Breast epithelium (tissue), 4 donors: ENCODE data around the gene GPX5. TPM values are rescaled to one million over a fixed set of nuclear protein-coding genes. Genes with fewer than 3 reads are reported as not detected.

Experiments
- DNase-seq, 2 donors: peaks; one replicate each; pipeline ENCODE4 v3.0.0-alpha.2; 2019; ENCODE audit warnings: low spot score in 2 of 2
- H3K27ac ChIP-seq, 2 donors: fragments of 200-600 bp; sonication (generic) in 1 of 2; one replicate each; pipeline ENCODE4 v1.5.1; 2016 to 2019; ENCODE audit warnings: mild to moderate bottlenecking in 1 of 2
- H3K27me3 ChIP-seq, 2 donors: fragments of 200-600 bp; sonication (generic) in 1 of 2; one replicate each; pipeline versions ENCODE4 v1.5.1 to v1.6.0; 2017 to 2019; ENCODE audit warnings: control low read depth in 1 of 2, mild to moderate bottlenecking in 1 of 2
- H3K36me3 ChIP-seq: fragments of 200-600 bp; one replicate; pipeline ENCODE4 v1.5.1; 2019
- H3K4me1 ChIP-seq, 2 donors: fragments of 200-600 bp; sonication (generic); one replicate each; pipeline ENCODE4 v1.5.1; 2016 to 2019; ENCODE audit warnings: control low read depth in 1 of 2
- H3K4me3 ChIP-seq, 3 donors: fragments of 200-600 bp; sonication (generic); 1 replicate in 2 of 3; 2 replicates in 1 of 3; pipeline ENCODE4 v1.5.1; 2016 to 2019; ENCODE audit warnings: mild to moderate bottlenecking in 3 of 3, moderate library complexity in 2 of 3
- H3K9me3 ChIP-seq, 2 donors: fragments of 200-600 bp; sonication (generic) in 1 of 2; one replicate each; pipeline ENCODE4 v1.5.1; 2016 to 2019; ENCODE audit warnings: control low read depth in 1 of 2
- CTCF ChIP-seq, 3 donors: fragments of 450-650 bp; IDR thresholded peaks; one replicate each; pipeline ENCODE4 v1.5.1; 2016 to 2017; ENCODE audit warnings: antibody characterized with exemption in 3 of 3, mild to moderate bottlenecking in 3 of 3, moderate library complexity in 3 of 3
- POLR2A ChIP-seq: fragments of 450-650 bp; IDR thresholded peaks from one replicate; pipeline ENCODE4 v1.6.1; 2016; ENCODE audit warnings: antibody characterized with exemption, mild to moderate bottlenecking, moderate library complexity
- POLR2AphosphoS5 ChIP-seq, 3 donors: sonication (generic); formaldehyde crosslinking; IDR thresholded peaks; one replicate each; pipeline ENCODE4 v1.6.1; 2017; ENCODE audit warnings: antibody characterized with exemption in 3 of 3
- intact Hi-C: fragments of 100-400 bp; cut with DNase I; formaldehyde crosslinking; loops from one replicate; pipeline ENCODE4 v1.15.1; 2023; ENCODE audit warnings: low total_unique reads
- total RNA-seq, 3 donors: library from RNA; depleted of rRNA; stranded (reverse); fragments of >200 nt; gene quantifications; one replicate each; pipeline ENCODE4 v1.1.0, GENCODE V29; 2016

The GPX5 gene
- total RNA-seq, 3 donors from 2014 or later = not detected

- Histone ChIP-seq H3K4me3 (no peak overlapping the region), H3K27ac (no peak overlapping the region), H3K9me3 (no peaks in the 10 kb centered on the region), H3K27me3 (peaks cover 0 to 20% of the 10 kb centered on the region in 2 donors), H3K4me1 (no peaks in the 10 kb centered on the region), H3K36me3 (no peaks in the 10 kb centered on the region)
- intact Hi-C loops = no loop called here
- TF ChIP-seq CTCF (IDR thresholded peaks at IDR 0.05) = no peak
- TF ChIP-seq POLR2AphosphoS5 (IDR thresholded peaks at IDR 0.05) = no peak
- no peak for TF ChIP-seq POLR2A
- DNase-seq = no peak
Measured at GRCh38 chr6:28563430-28564095, 37.9 kb downstream of the GPX5 start.

DNA sequence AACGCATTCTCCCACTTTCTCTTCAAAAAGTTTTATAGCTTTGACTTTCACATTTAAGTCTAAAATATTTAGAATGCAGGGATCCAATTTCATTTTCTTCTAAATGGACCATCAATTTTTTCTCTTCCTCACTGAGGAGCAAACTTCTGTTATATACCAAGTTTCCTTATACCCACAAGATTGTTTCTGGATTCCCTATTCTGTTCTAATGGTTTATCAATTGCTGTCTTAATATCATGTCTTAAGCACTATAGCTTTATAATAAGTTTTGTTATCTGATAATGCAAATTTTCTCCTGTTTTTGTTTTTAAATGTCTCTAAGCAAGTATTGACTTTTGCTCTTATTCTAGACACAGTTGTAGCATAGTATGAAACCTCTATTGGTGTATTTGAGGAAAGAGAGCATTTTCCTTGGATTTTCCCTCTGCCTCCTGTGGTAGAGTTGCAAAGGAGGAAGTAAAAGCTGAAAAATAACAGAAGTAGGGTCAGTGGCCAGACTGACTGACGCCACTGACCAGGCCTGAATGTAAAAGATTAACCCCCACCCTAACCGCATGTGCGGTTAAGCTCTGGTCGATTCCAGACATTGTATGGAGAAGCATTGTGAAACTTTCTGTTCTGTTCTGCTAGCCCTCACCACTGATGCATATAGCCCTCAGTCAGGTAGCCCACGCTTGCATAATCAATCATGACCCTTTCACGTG is 40.3 kb downstream of the GPX5 start:
- intact Hi-C loops = no loop called here
- Histone ChIP-seq H3K36me3 (no peaks in the 10 kb centered on the region), H3K27ac (no peak overlapping the region), H3K4me3 (no peak overlapping the region), H3K27me3 (peaks cover 0 to 20% of the 10 kb centered on the region in 2 donors), H3K9me3 (no peaks in the 10 kb centered on the region), H3K4me1 (no peaks in the 10 kb centered on the region)
- no peak for DNase-seq
- TF ChIP-seq CTCF (IDR thresholded peaks at IDR 0.05) (no peak), POLR2AphosphoS5 (IDR thresholded peaks at IDR 0.05) (no peak), POLR2A (no peak)

DNA sequence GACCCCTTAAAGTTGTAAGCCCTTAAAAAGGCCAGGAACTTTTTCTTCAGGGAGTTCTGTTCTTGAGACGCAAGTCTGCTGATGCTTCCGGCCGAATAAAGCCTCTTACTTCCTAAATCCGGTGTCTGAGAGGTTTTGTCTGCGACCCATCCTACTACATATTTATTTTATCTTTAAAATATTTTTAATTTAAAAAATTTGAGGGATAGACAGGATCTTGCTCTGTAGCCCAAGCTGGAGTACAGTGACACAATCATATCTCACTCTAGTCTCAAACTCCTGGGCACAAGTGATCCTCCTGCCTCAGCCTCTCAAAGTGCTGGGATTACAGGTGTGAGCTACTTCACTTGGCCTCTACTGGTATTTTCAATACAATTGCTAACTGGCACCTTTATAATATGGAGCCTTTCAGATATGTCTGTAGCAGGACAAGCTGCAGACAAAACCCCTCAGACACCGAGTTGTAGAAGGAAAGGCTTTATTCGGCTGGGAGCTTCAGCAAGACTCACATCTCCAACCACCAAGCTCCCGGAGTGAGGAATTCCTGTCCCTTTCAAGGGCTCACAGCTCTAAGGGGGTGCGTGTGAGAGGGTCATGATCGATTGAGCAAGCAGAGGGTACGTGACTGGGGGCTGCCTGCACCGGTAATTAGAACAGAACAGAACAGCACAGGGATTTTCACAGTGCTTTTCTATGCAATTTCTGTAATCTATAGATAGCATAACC is 41.0 kb downstream of the GPX5 start:
- Histone ChIP-seq H3K27ac (no peak overlapping the region), H3K9me3 (no peaks in the 10 kb centered on the region), H3K4me3 (no peak overlapping the region), H3K27me3 (peaks cover 0 to 20% of the 10 kb centered on the region in 2 donors), H3K4me1 (no peaks in the 10 kb centered on the region), H3K36me3 (no peaks in the 10 kb centered on the region)
- no peak for DNase-seq
- TF ChIP-seq CTCF (IDR thresholded peaks at IDR 0.05) = no peak
- no peak for TF ChIP-seq POLR2AphosphoS5 (IDR thresholded peaks at IDR 0.05)
- no peak for TF ChIP-seq POLR2A
- intact Hi-C loops = no loop called here

- peaks cover 0 to 20% of the 10 kb centered on the region in 2 donors for H3K27me3 ChIP-seq
- TF ChIP-seq POLR2AphosphoS5 (IDR thresholded peaks at IDR 0.05) (no peak), CTCF (IDR thresholded peaks at IDR 0.05) (no peak), POLR2A (no peak)
- H3K9me3 ChIP-seq = no peaks in the 10 kb centered on the region
- DNase-seq = no peak
- no peak overlapping the region for H3K4me3 ChIP-seq
- H3K4me1 ChIP-seq = no peaks in the 10 kb centered on the region
- intact Hi-C loops = no loop called here
- H3K36me3 ChIP-seq = no peaks in the 10 kb centered on the region
- H3K27ac ChIP-seq = no peak overlapping the region
Measured at GRCh38 chr6:28567506-28567905, 41.8 kb downstream of the GPX5 start.
